ENCODE data around the gene PSME3IP1.

Gene PSME3IP1

DNA sequence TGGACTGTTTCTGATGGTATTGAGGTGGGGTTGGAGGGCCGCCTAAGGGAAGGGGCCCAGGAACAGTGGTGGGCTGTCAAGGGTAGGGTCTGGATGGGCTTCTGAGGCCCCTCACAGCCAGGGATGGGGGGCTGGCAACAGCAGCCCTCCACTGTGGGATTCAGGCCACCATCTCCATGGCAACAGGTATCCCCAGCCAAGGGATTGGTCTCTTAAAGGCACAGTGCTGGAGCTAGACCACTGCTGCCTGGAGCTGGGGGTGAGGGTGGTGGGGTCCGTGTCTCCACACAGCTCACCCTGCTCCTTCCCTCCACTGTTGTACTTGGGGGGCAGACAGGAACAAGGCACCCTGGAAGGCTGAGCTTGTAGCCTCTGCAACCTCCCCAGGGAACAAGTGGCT is 41.8 kb downstream of the PSME3IP1 start:
- DNase-seq (ENCODE audit: low read depth), result no peak

DNA sequence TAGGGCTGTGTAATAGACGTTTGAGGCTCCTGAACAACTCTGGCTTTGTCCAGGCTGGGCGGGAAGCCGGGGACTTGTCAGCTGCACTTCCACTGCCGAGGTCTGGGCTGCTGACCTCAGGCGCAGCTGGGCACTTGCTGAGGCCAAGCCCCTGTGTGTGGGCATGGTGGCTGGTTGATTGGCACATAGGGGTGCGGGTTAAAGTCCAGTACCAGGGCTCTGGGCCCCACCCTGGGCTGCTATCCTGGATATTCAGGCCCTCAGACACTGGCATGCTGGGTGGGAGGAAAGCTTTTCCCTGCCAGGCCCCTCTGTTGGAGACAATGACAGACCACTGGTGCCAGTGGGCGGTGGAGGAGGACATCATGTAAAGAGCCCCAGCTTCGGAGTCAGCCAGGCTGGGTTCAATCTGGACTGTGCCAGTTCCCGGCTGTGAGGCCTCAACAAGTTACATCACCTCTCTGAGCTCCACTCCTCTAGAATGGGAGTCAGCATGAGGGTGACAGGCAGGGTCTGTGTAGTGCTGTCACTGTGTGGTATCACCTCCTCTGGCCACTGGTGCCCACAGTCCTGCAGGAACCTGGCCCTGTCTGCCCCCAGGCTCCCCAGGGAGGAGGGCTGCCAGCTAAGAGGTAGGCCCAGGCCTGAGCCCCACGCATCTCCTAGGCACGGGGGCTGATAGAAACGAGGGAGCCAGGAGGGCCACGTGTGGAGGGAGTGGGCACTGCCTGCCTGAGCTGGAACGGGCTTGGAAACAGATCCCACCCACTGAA is 42.5 kb downstream of the PSME3IP1 start:
- DNase-seq (ENCODE audit: low read depth), result no peak

DNA sequence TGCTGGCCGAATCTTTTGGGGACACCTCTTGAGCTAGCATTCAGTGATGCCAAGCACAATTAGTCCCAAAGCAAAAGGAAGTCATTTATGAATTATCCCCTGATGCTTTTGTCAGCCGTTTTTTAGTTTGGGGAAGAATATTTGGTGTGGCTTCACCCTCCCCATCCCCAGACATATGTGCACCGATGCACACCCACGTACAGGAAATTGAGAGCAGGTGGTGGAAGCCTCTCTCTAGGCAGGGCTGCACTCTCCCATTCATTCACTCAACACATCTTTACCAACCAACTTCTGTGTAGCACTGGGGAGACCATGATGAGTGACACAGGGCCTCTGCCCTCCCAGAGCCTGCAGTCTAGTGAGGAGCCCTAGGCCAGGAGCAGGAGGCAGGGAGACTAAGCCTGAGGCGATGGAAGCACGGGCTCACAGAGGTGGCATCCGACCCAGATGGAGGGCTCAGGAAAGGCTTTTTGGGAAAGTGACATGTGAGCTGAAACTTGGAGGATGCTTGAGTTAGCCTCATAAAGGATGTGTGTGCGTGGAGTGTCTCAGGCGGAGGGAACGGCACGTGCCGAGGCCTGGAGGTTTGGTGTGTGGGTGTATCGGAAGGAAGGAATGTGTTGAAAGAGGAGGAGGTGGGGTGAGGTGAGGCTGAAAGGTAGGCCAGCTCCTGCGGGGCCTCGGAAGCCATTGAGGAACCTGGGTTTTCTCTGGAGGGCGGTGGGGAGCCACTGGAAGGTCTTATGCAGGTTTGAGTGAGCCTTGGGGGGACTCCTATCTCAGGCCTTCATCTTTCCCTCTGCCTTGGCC is 43.8 kb downstream of the PSME3IP1 start:
- DNase-seq (ENCODE audit: low read depth), result no peak

DNA sequence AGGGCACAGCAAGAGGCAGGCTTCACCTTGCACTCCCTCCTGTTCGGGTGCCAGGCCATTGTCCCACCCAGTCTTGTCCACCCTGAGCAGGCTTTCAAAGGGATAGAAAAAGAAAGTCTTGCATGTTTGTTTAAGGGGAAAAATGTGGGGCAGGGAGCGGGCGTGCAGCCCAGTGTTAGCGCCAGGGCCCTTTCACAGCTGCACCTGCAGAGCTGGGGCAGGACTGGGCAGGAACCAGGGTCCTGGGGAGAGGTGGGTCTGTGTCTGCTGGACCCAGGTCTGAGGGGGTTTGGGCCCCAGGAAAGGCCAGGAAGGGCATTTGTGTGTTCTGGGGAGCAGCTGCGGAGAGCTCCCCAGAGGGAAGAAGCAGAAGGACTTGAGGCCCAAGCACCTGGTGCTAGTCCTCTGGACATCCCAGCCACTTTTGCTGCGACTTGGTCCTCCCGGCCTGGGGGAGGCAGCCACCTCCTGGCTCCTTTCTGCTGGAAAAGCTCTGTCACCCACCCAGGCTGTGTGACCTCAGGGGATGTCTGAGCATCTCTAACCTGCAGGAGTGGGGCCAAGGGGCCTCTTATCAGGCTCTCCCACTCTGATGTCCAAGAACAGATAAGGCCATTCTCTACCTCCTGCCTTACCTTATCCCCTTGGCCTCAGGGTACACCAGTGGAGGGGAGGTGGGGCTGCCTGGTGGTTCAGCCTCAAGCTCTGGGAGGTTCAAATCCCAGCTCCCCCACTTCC is 44.7 kb downstream of the PSME3IP1 start:
- no peak for DNase-seq (ENCODE audit: low read depth)

DNA sequence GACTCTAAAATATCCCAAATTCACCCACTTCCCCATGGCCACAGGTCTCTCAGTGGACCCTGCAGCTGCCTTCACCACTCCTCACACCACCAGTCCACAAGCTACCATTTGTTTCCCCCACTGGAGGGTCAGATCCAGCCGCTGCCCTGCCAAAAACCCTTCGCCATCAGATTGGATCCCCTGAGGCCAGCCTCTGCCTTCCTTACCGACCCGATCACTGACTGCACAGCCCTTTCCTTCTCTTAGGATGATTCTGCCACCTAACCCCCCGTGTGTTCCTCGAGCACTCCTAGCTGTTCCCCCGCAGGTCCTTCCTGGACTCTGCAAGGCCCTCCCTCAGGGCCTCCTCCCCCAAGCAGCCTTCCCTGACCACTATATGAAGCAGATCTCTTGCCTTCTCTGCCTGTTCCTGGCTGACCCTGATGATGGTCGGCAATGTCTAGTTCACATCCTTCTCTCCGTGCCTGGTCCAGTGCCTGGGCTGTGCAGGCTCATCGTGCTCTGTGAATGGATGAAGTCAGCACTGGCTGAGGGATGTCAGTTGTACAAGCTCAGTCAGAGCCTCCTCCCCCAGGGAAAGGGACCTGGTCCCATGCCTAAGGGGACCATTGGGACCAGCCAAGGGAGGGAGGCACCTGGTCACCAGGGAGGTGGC is 47.4 kb downstream of the PSME3IP1 start:
- DNase-seq (ENCODE audit: low read depth), result no peak

DNA sequence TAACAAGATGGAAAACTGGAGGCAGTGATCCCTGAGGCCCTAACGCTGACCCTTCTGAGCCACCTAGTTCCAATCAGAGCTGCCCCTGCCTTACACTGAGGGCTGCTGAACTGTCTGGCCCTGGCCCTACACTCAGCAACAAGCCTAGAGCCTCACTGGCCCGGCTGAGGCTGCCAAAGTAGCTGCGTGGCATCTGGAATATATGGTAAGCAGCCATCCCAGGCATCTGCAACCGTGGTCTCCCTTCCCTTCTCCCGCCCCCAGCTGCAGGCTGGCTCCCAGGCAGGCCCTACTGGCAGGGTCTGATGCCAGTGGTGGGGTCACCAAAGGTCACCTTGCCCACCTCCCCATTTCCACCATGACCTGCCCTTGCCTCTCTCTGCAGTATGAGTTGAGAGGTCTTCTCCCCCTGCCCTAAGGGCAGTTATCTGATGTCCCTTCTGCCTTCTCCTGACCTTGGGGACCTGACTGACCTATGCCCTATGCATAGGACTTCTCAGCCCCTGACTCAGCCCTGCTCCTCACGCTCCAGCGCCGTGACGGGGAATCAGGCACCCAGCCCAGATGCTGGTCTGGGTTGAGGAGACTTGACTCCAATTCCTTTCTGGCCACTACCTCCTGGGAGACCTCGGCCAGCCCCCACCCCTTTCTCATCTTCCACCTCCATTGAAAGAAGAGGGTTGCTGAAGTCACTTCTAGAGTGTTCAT is 48.1 kb downstream of the PSME3IP1 start:
- no peak for DNase-seq (ENCODE audit: low read depth)

DNA sequence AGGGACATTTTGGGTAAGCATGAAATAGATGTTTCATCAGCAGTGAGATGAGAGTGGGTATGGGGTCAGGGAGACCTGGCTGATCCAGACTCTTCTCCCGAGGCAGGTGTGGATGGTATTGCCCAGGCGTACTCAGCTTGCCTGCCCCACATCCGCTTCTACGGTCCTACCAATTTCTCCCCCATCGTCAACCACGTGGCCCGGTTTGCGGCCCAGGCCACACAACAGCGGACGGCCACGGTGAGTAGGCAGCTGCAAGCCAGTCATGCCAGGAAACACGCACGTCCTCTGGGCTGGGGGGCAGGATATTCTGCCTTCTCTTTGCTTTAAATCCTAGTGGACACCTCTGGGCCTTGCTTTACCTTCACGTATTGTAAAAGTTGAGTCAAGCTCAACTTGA is 48.8 kb downstream of the PSME3IP1 start:
- DNase-seq (ENCODE audit: low read depth), result no peak

DNA sequence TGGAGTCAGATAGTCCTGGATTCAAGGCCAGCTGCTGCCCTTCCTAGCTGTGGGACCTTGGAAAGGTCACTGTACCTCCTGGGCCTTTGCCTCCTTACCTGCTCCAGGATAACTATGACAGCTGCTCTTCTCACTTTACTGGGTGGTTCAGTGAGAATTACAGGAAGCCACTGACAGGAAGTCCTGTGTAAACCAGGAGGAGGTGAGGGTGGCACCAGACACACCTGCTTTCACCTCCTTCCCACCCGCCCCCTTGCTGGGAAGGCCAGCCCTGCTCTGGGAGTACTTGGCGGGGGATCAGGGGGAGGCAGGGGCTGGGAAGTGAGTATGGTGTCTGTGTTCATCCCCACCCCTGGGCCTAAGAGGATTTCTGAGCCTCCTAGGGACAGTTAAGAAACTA is 50.9 kb downstream of the PSME3IP1 start:
- no peak for DNase-seq (ENCODE audit: low read depth)

DNA sequence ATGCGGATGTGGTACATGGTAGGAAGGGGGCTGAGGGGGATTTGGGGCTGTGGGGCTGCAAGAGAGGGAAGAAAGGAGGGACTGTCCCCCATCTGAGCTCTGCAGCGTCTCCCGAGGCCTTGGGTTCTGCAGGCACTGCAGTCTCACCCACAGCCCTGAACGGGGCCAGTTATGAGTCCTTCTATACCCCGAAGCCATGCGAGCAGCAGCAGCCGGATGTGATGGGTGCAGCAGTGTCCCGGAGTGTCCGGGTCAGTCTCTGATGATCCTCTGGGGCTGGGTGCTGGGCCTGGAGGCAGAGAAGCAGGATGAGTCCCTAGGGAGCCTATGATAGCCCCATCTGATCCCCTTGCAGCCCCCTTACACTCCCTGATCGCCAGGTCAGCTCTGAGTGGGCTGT is 52.0 kb downstream of the PSME3IP1 start:
- DNase-seq (ENCODE audit: low read depth), result no peak

DNA sequence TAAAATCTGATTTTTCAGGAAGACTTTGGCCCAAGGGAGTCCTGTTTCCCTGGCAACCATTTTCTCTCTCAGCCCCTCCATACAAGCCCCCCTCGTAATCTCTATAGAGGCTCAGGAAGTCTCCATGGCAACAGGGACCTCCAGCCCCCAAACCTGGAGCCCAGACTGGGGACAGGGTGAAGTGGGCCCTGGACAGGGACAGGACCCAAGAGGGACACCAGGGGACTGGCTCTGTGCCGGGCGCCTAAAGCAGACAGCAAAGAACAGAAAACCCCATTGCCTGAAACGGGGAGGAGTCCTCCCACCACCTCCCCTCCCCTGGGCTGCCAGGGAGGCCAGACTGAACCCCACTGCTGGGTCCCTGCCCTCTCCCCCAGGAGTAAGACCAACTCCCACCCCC is 52.8 kb downstream of the PSME3IP1 start:
- DNase-seq (ENCODE audit: low read depth), result no peak

DNA sequence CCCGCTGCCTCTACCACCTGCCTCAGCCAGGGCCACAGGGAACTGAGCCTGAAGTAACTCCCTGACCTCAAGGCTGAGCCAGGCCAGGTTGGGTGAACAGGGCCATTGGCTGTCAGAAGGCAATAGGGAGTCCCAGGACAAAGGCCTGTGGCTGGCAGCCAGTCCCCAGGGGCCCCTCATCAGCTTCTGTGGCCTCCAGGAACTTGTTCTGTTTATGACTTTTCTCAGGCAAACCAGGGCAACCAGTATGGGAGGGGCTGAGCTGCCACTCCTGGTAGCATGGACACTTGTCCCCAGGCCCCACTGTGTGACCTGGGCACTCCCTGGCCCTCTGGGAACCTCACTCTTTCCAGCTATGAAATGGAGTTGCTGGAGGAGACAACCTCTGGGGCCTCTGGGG is 53.4 kb downstream of the PSME3IP1 start:
- DNase-seq (ENCODE audit: low read depth), result no peak

DNA sequence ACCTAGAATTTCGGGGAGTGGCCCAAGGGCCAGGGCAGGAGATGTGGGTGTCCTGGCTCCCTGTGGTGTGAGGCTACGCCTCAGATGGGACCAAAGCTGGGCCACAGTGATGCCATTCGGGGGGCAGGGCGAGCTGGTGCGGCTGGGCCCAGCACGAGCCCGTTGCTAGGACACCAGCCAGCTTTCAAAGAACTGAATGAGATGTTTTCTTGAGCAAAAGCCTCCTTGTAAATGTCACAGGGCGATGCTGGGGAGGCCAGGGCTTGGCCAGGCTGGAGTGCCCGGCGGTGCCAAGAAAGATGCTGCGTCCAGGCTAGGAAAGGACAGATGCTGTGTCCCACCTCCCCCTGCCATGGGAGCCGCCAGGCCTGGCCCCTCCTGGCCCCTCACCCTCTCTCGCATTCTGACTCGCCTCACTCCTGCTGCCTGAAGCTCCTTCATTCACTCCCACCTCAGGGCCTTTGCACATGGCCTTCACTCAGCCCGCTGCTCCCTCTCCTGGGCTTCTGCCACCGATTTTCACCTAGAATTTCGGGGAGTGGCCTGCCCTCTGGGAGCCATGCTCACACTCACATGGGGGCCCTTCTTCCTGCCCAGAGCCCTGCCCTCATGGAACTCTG is 54.4 kb downstream of the PSME3IP1 start:
- no peak for DNase-seq (ENCODE audit: low read depth)

DNA sequence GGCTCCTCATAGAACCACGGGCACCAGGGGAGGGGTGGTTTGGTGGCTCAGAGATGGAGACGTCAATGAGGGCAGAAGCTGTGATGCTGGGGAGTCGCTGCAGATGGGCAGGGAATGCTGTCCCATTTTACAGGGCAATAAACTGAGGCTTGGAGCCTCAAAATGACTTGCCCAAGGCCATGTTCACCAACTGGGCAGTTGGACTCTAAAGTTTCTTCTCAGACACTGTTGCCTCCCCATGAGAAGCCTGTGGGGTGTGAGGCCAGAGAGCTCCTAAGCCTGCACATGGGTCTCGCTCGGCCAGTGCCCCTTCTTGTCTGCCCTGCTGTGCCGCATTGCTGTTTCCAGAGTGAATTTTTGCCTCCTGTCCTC is 54.9 kb downstream of the PSME3IP1 start:
- no peak for DNase-seq (ENCODE audit: low read depth)

DNA sequence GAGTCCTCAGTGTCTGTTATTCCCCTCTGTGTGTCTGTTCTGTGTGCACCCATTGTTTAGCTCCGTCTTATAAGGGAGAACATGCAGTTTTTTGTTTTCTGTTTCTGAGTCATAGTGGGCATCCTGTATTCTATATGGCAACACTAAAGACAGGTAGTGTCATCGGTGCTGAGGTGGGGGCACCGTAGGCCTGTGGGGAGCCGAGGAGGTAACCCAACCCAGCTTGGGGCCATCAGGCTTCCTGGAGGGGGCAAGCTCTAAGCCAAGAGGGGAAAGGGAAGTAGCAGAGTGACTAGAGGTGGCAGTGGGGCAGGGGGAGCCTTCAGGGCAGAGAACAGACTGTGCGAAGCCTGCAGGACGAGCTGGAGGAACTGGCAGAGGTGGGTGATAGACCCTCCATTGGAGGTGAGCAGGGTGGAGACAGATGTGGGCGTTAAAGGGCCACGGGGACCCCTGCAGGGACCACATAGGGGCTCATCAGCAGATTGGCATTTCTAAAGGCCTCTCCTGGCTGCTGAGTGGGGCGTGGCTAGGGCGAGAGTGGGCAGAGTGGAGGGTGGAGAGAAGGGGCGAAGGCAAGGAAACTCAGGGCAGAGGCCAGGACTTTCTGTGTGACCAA is 57.0 kb downstream of the PSME3IP1 start:
- no peak for DNase-seq (ENCODE audit: low read depth)

DNA sequence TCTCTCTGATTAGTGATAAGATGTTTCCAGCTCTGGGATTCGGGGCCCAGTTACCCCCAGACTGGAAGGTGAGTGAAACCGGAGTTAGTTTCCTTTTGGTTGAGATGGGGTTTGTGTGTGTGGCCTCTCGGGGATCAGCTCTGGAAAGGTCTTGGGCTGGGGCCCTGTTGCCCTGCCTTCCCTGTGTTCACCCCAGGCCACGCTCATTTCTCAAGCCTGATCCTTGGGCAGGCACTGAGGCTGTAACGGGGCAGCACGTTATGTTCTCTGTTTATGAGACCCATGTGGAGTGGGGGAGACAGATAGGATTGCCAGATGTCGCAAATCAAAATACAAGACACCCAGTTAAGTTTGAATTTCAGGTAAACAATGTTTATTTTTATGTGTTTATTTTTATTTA is 58.0 kb downstream of the PSME3IP1 start:
- no peak for DNase-seq (ENCODE audit: low read depth)

DNA sequence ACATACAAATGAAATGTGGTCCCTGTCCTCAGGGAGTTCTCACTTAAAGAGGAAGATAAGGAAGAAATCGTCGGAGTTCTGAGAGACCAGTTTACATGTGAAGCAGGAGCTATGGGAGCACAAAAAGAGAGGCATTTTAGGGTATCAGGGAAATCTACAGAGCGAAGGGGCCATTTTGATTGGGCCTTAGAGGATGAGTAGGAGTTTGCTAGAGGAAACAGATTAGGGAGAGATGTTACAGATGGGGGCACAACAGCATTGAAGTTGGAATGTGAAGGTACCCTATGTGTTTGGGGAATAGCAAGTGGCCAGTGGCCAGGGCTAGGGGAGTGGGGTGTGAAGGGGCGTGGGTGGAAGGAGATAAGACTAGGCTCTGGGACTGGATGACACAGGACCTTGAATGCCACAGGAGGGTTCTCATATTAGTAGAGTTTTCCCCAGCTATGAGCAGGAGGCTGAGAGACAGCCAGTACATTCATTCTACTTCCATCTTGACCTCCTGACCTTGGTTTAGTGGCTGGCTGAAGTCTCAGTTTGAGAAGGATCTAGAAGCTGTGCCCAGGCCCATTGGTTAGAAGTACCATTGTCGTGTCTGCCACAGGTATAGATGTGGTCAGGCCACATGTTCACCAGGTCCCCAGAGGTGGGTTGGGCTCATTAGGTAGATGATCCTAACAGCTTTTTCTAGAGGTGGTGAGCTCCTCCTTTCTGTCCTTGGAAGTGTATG is 58.6 kb downstream of the PSME3IP1 start:
- DNase-seq (ENCODE audit: low read depth), result no peak

DNA sequence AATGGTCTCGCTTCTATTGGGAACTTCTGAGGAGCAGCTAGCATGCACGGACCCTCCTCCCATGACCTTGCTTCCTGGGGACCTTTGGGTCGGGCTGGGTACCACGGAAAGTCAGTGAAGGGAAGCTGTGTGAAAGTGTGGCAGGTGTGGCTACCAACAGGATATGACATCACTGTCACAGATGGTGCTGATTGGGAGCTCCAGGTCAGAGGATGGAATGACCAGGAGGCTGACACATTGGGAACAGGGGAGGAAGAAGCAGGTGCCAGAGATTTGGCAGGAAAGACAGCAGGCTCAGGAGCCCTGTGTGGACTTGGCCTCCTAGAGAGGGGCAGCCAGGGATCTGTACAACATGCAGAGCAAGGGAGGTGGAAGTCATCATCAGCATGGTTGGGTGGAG is 59.4 kb downstream of the PSME3IP1 start:
- DNase-seq (ENCODE audit: low read depth), result no peak

DNA sequence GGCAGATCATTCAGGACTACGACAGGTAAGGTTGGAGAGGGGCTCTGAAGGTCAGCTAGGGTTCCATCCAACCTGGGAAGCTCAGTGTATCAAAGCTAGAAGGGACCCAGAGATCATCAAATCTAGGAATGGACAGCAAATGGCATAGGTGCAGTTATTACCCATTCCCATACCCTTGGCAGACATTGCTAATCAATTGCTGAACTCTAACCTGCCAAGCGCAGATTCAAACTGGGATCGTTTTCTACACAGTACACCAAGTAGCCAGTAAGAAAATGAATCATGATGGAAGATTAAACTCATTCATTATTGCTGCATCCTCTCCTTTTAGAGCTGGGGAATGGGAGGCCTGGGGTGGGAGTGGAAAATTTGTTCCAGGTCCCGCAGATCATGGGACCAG is 59.9 kb downstream of the PSME3IP1 start:
- DNase-seq (ENCODE audit: low read depth), result no peak

DNA sequence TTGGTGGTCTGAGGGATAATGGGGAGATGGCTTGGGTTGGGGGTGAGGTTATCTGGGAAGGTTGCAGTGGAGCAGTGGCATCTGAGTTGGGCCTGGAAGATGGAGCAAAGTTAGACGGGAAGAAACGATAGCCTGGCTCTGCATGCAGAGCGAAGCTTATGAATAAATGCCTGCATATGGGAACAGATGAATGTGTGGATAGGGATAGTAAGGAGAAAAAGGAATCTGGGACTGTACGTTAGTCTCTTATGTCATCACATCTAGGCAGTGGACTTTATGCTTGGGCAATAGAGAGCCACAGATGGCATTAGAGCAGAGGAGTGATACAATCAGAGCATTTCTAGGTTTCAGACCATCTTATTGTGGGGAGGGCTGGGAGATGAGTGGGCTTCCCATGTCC is 60.5 kb downstream of the PSME3IP1 start:
- DNase-seq (ENCODE audit: low read depth), result no peak

DNA sequence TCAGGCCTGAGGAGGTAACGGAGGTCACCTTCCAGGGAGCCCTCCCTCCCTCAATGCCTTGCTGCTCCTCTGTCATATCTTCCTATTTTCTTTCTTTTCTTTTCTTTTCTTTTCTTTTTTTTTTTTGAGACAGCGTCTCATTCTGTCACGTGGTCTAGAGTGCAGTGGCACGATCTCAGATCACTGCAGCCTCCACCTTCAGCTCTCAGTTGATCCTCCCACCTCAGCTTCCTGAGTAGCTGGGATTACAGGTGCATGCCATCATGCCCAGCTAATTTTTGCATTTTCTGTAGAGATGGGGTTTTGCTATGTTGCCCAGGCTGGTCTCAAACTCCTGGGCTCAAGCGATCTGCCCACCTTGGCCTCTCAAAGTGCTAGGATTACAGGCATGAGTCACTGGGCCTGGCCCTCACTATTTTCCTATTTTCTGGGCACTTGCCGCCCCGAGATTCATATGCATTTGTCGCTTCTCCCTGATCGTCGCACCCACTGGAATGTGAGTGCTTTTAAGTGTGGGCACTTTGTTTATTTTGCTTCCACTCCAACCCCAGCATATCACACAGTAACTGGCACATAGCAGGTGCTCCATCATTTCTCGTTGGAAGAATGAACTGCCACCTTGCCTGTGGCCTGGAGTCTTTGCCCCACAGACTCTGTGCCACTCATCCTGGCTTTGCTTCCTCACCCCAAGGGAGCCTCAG is 61.7 kb downstream of the PSME3IP1 start:
- DNase-seq (ENCODE audit: low read depth), result no peak
